Trophoblast cell (in vitro differentiated cells and primary cell): ENCODE data around the gene FRAS1.

Experiments used
- DNase-seq, 2 donors: peaks; one replicate each; pipeline ENCODE4 v3.0.0-alpha.2; 2016
- H2AFZ ChIP-seq: 2 replicates; pipeline ENCODE4 v1.6.1; 2013; ENCODE audit warnings: low read length, moderate library complexity, mild to moderate bottlenecking; ENCODE audit not compliant: insufficient read depth, poor library complexity
- H2AK5ac ChIP-seq: 2 replicates; pipeline ENCODE4 v1.6.1; 2013; ENCODE audit warnings: mild to moderate bottlenecking, low read length
- H2BK120ac ChIP-seq: 2 replicates; pipeline ENCODE4 v1.6.1; 2013; ENCODE audit warnings: low read length, mild to moderate bottlenecking, moderate library complexity; ENCODE audit not compliant: insufficient read depth, poor library complexity
- H2BK12ac ChIP-seq: 2 replicates; pipeline ENCODE4 v1.6.1; 2013; ENCODE audit warnings: mild to moderate bottlenecking, low read length, moderate library complexity
- H2BK5ac ChIP-seq: 2 replicates; pipeline ENCODE4 v1.6.1; 2013; ENCODE audit warnings: low read length, low read depth, moderate library complexity, mild to moderate bottlenecking; ENCODE audit not compliant: poor library complexity
- H3K14ac ChIP-seq: 2 replicates; pipeline ENCODE4 v1.6.1; 2013; ENCODE audit warnings: mild to moderate bottlenecking, low read length
- H3K18ac ChIP-seq: 2 replicates; pipeline ENCODE4 v1.6.1; 2013; ENCODE audit warnings: mild to moderate bottlenecking, low read length
- H3K23ac ChIP-seq: 2 replicates; pipeline ENCODE4 v1.6.1; 2013; ENCODE audit warnings: low read length
- H3K27ac ChIP-seq: 2 replicates; pipeline ENCODE4 v1.5.1; 2013; ENCODE audit warnings: low read depth, mild to moderate bottlenecking, inconsistent platforms, low read length, moderate library complexity
- H3K27me3 ChIP-seq: 2 replicates; pipeline ENCODE4 v1.6.1; 2013; ENCODE audit warnings: inconsistent platforms, mild to moderate bottlenecking, low read length, moderate library complexity; ENCODE audit not compliant: insufficient read depth
- H3K36me3 ChIP-seq, 2 experiments: 1 replicate in 1 of 2; 2 replicates in 1 of 2; pipeline ENCODE4 v1.6.1; 2013; ENCODE audit warnings: low read length in 2 of 2, mild to moderate bottlenecking in 2 of 2, moderate library complexity in 1 of 2; ENCODE audit not compliant: insufficient read depth in 2 of 2, control insufficient read depth in 1 of 2
- H3K4ac ChIP-seq: 2 replicates; pipeline ENCODE4 v1.6.1; 2013; ENCODE audit warnings: low read depth, mild to moderate bottlenecking, low read length, moderate library complexity
- H3K4me1 ChIP-seq, 2 experiments: 1 replicate in 1 of 2; 2 replicates in 1 of 2; pipeline ENCODE4 v1.6.1; 2013; ENCODE audit warnings: low read length in 2 of 2, mild to moderate bottlenecking in 2 of 2, moderate library complexity in 1 of 2; ENCODE audit not compliant: insufficient read depth in 2 of 2, control insufficient read depth in 1 of 2
- H3K4me2 ChIP-seq: 2 replicates; pipeline ENCODE4 v1.6.1; 2013; ENCODE audit warnings: inconsistent platforms, mild to moderate bottlenecking, low read length, moderate library complexity
- H3K4me3 ChIP-seq: 2 replicates; pipeline ENCODE4 v1.5.1; 2013; ENCODE audit warnings: mild to moderate bottlenecking, low read depth, low read length, inconsistent platforms
- H3K79me1 ChIP-seq: one replicate; pipeline ENCODE4 v1.6.1; 2013; ENCODE audit warnings: low read length
- H3K79me2 ChIP-seq: 2 replicates; pipeline ENCODE4 v1.6.1; 2013; ENCODE audit warnings: low read length, mild to moderate bottlenecking; ENCODE audit not compliant: control insufficient read depth, insufficient read depth, poor library complexity
- H3K9ac ChIP-seq: 2 replicates; pipeline ENCODE4 v1.6.1; 2013; ENCODE audit warnings: mild to moderate bottlenecking, low read length
- H3K9me3 ChIP-seq: 2 replicates; pipeline ENCODE4 v1.6.1; 2013; ENCODE audit warnings: low read depth, mild to moderate bottlenecking, control low read depth, inconsistent platforms, low read length; ENCODE audit not compliant: insufficient read depth
- H4K12ac ChIP-seq: 2 replicates; pipeline ENCODE4 v1.6.1; 2013; ENCODE audit warnings: low read depth, mild to moderate bottlenecking, low read length, moderate library complexity
- H4K8ac ChIP-seq: 2 replicates; pipeline ENCODE4 v1.6.1; 2013; ENCODE audit warnings: low read depth, mild to moderate bottlenecking, low read length, moderate library complexity
- H4K91ac ChIP-seq: one replicate; pipeline ENCODE4 v1.6.1; 2013; ENCODE audit warnings: low read depth, mild to moderate bottlenecking, low read length, moderate library complexity
- WGBS: extraction: QIAGEN DNeasy Blood & Tissue Kit; methylation state at CpG from one replicate; pipeline ENCODE4 v1.1.7; 2013; ENCODE audit warnings: missing lambda C conversion rate; ENCODE audit not compliant: insufficient read length, insufficient coverage; ENCODE audit errors: extremely low coverage; 5-methylcytosine and 5-hydroxymethylcytosine counted together

FRAS1 gene

GRCh38 chr4:78481180-78481579 lies 424.1 kb downstream of the FRAS1 start:
- Histone ChIP-seq H3K4me1 (peaks cover 2 to 4% of the 10 kb centered on the region in 2 experiments), H4K12ac (no peak overlapping the region), H2AK5ac (no peak overlapping the region), H3K18ac (no peak overlapping the region), H3K23ac (no peak overlapping the region), H3K36me3 (peaks cover 12 to 39% of the 10 kb centered on the region in 2 experiments), H2BK120ac (no peak overlapping the region), H4K8ac (no peak overlapping the region), H2BK5ac (no peak overlapping the region), H2AFZ (no peak overlapping the region), H3K4ac (no peak overlapping the region), H3K9ac (no peak overlapping the region), H3K79me2 (no peaks in the 10 kb centered on the region), H4K91ac (no peak overlapping the region), H3K14ac (no peak overlapping the region), H3K4me3 (no peak overlapping the region), H3K27me3 (no peaks in the 10 kb centered on the region), H2BK12ac (no peak overlapping the region), H3K4me2 (no peak overlapping the region), H3K9me3 (no peaks in the 10 kb centered on the region), H3K79me1 (no peaks in the 10 kb centered on the region), H3K27ac (no peak overlapping the region)
- no CpG with 5 or more reads among the region's 1 CpG for WGBS
- DNase-seq: peak; percentile 68 to 75

- Histone ChIP-seq H3K27me3 (no peaks in the 10 kb centered on the region), H3K4me2 (no peak overlapping the region), H3K9me3 (no peaks in the 10 kb centered on the region), H3K14ac (no peak overlapping the region), H2BK5ac (no peak overlapping the region), H4K12ac (no peak overlapping the region), H3K27ac (no peak overlapping the region), H3K18ac (no peak overlapping the region), H3K9ac (no peak overlapping the region), H2AFZ (no peak overlapping the region), H4K91ac (no peak overlapping the region), H2BK12ac (no peak overlapping the region), H3K36me3 (peaks cover 12 to 41% of the 10 kb centered on the region in 2 experiments), H2BK120ac (no peak overlapping the region), H3K79me2 (no peaks in the 10 kb centered on the region), H4K8ac (no peak overlapping the region), H2AK5ac (no peak overlapping the region), H3K4ac (no peak overlapping the region), H3K23ac (no peak overlapping the region), H3K4me3 (no peak overlapping the region), H3K4me1 (peaks cover 2 to 4% of the 10 kb centered on the region in 2 experiments), H3K79me1 (no peaks in the 10 kb centered on the region)
- WGBS: no CpG with 5 or more reads among the region's 4 CpGs
- DNase-seq: peak; percentile 7 to 36
Measured at GRCh38 chr4:78482281-78482680, 425.2 kb downstream of the FRAS1 start.

GRCh38 chr4:78483811-78484210 lies 426.7 kb downstream of the FRAS1 start:
- no peak for DNase-seq
- no peaks in the 10 kb centered on the region for H3K9me3 ChIP-seq
- no peak overlapping the region for H3K23ac ChIP-seq
- no peak overlapping the region for H4K8ac ChIP-seq
- no peak overlapping the region for H2BK12ac ChIP-seq
- no peak overlapping the region for H3K9ac ChIP-seq
- no peak overlapping the region for H3K27ac ChIP-seq
- no peak overlapping the region for H3K14ac ChIP-seq
- no peak overlapping the region for H4K12ac ChIP-seq
- peaks cover 13 to 37% of the 10 kb centered on the region in 2 experiments for H3K36me3 ChIP-seq
- H3K4me1 ChIP-seq: peaks cover 2 to 4% of the 10 kb centered on the region in 2 experiments
- no peak overlapping the region for H2BK120ac ChIP-seq
- H3K79me1 ChIP-seq: no peaks in the 10 kb centered on the region
- no peak overlapping the region for H3K4ac ChIP-seq
- no peak overlapping the region for H2AK5ac ChIP-seq
- no peak overlapping the region for H4K91ac ChIP-seq
- H3K4me3 ChIP-seq: no peak overlapping the region
- H3K79me2 ChIP-seq: no peaks in the 10 kb centered on the region
- H2BK5ac ChIP-seq: no peak overlapping the region
- H3K4me2 ChIP-seq: no peak overlapping the region
- WGBS: no CpG with 5 or more reads among the region's 2 CpGs
- no peak overlapping the region for H2AFZ ChIP-seq
- no peaks in the 10 kb centered on the region for H3K27me3 ChIP-seq
- H3K18ac ChIP-seq: no peak overlapping the region

GRCh38 chr4:78484574-78484973 lies 427.5 kb downstream of the FRAS1 start:
- Histone ChIP-seq H3K79me1 (no peaks in the 10 kb centered on the region), H3K4ac (no peak overlapping the region), H3K4me1 (peaks cover 2 to 4% of the 10 kb centered on the region in 2 experiments), H3K14ac (no peak overlapping the region), H3K18ac (no peak overlapping the region), H3K23ac (no peak overlapping the region), H2AK5ac (no peak overlapping the region), H3K9me3 (no peaks in the 10 kb centered on the region), H3K36me3 (peaks cover 13 to 37% of the 10 kb centered on the region in 2 experiments), H3K9ac (no peak overlapping the region), H4K12ac (no peak overlapping the region), H2AFZ (no peak overlapping the region), H3K4me2 (no peak overlapping the region), H2BK120ac (no peak overlapping the region), H2BK5ac (no peak overlapping the region), H4K91ac (no peak overlapping the region), H3K79me2 (no peaks in the 10 kb centered on the region), H3K27ac (no peak overlapping the region), H2BK12ac (no peak overlapping the region), H3K27me3 (no peaks in the 10 kb centered on the region), H3K4me3 (no peak overlapping the region), H4K8ac (no peak overlapping the region)
- WGBS: no CpG with 5 or more reads among the region's 2 CpGs
- no peak for DNase-seq
